Body of pancreas (tissue), 4 donors: ENCODE data around the gene ITK. TPM values are rescaled to one million over a fixed set of nuclear protein-coding genes. Genes with fewer than 3 reads are reported as not detected.

Experiments used
- ATAC-seq: fragments of 150-250 bp; one replicate; pipeline ENCODE4 v1.9.1; 2016
- DNase-seq, 4 donors: peaks; one replicate each; pipeline ENCODE4 v3.0.0-alpha.2; 2019
- H3K27ac ChIP-seq, 4 donors: fragments of 200-600 bp; sonication (generic); 1 replicate in 3 of 4; 2 replicates in 1 of 4; pipeline versions ENCODE4 v1.5.1 to v1.6.1; 2016 to 2019; ENCODE audit warnings: mild to moderate bottlenecking in 1 of 4, mixed read lengths in 1 of 4, moderate library complexity in 1 of 4
- H3K27me3 ChIP-seq, 2 donors: fragments of 200-600 bp; sonication (generic); one replicate each; pipeline ENCODE4 v1.6.0; 2016; ENCODE audit warnings: mild to moderate bottlenecking in 1 of 2
- H3K36me3 ChIP-seq, 2 donors: fragments of 200-600 bp; sonication (generic); replicated peaks in 1 of 2; 2 replicates each; pipeline ENCODE4 v1.5.1; 2016; ENCODE audit warnings: low read depth in 2 of 2; ENCODE audit not compliant: insufficient read depth in 1 of 2
- H3K4me1 ChIP-seq: fragments of 200-600 bp; sonication (generic); one replicate; pipeline ENCODE4 v1.6.0; 2016
- H3K4me3 ChIP-seq, 2 donors: fragments of 200-600 bp; sonication (generic); 1 replicate in 1 of 2; 2 replicates in 1 of 2; pipeline ENCODE4 v1.5.1; 2016 to 2019
- H3K9me3 ChIP-seq, 3 donors: fragments of 200-600 bp; sonication (generic); 1 replicate in 2 of 3; 2 replicates in 1 of 3; pipeline ENCODE4 v1.5.1; 2016
- POLR2A ChIP-seq, 3 donors: fragments of 450-650 bp; IDR thresholded peaks; one replicate each; pipeline ENCODE4 v1.6.1; 2016; ENCODE audit warnings: antibody characterized with exemption in 3 of 3, mild to moderate bottlenecking in 2 of 3
- WGBS, 2 donors: methylation state at CpG; one replicate each; pipeline ENCODE4 v1.1.5; 2017; 5-methylcytosine and 5-hydroxymethylcytosine counted together
- intact Hi-C: fragments of 100-400 bp; cut with DNase I; formaldehyde crosslinking; loops from one replicate; pipeline ENCODE4 v1.15.1; 2023
- total RNA-seq, 2 donors: library from RNA; depleted of rRNA; stranded (reverse); fragments of >200 nt; gene quantifications; one replicate each; pipeline ENCODE4 v1.1.0, GENCODE V29; 2016
- TF ChIP-seq, protein P1 (sequence below), 7 experiments: fragments of 450-650 bp in 4 of 7; fragments of 200-600 bp in 3 of 7; sonication (generic) in 3 of 7; IDR thresholded peaks; one replicate each; pipeline ENCODE4 v1.5.1; 2016 to 2019; ENCODE audit warnings: antibody characterized with exemption in 7 of 7

ITK gene
- total RNA-seq, 2 donors from 2014 or later: 0.78 to 2.6 TPM

DNA sequence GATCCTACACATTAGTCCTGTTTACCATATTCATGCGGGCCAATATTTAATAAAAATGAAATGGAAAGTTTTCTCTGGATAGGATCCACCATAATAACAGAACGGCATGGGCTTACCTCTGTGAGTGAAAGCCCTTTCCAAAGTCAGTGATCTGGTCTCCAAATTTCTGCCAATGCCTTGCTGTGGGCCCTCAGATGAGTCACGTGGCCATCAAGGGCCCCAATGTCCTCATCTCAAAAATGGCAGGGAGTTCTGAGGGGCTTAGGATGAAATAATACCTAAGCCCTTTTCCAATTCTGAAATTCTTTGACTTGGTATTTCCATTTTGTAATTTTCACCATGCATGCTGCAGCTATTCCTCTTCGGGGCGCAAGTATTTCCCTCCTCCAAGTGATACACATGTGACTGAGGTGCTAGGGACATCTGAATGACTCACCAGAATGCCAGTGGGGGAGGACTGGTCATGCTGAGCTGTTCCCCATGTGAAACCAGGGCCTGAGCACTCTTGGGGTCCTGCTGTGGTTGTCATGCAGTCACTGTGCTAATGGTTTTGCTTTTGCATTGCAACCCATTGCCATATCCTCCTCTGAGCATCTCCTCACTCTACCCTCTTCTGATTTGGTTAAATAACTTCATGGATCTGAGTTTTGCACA is 35.0 kb downstream of the ITK start:
- no peak for ATAC-seq
- TF ChIP-seq POLR2A (IDR thresholded peaks at IDR 0.05): no peak
- TF ChIP-seq, protein P1, sequence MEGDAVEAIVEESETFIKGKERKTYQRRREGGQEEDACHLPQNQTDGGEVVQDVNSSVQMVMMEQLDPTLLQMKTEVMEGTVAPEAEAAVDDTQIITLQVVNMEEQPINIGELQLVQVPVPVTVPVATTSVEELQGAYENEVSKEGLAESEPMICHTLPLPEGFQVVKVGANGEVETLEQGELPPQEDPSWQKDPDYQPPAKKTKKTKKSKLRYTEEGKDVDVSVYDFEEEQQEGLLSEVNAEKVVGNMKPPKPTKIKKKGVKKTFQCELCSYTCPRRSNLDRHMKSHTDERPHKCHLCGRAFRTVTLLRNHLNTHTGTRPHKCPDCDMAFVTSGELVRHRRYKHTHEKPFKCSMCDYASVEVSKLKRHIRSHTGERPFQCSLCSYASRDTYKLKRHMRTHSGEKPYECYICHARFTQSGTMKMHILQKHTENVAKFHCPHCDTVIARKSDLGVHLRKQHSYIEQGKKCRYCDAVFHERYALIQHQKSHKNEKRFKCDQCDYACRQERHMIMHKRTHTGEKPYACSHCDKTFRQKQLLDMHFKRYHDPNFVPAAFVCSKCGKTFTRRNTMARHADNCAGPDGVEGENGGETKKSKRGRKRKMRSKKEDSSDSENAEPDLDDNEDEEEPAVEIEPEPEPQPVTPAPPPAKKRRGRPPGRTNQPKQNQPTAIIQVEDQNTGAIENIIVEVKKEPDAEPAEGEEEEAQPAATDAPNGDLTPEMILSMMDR (IDR thresholded peaks at IDR 0.05): no peak
- 70 to 75% methylated on average over 5 of the region's 5 CpGs for WGBS, 2 donors

GRCh38 chr5:157216391-157217142 is 35.9 kb downstream of the ITK start:
- no peaks in the 10 kb centered on the region for H3K4me1 ChIP-seq
- no peak for DNase-seq
- no peak overlapping the region for H3K27ac ChIP-seq
- no peak overlapping the region for H3K4me3 ChIP-seq
- intact Hi-C loops: no loop called here
- TF ChIP-seq, protein P1 (IDR thresholded peaks at IDR 0.05): no peak
- TF ChIP-seq POLR2A (IDR thresholded peaks at IDR 0.05): no peak
- no peaks in the 10 kb centered on the region for H3K27me3 ChIP-seq
- no peaks in the 10 kb centered on the region for H3K9me3 ChIP-seq
- no peak for ATAC-seq
- no peaks in the 10 kb centered on the region for H3K36me3 ChIP-seq
- WGBS, 2 donors: 60% methylated on average over 6 of the region's 6 CpGs

More for the DNA sequence above, 35.0 kb downstream of the ITK start:
- Histone ChIP-seq H3K27me3 (no peaks in the 10 kb centered on the region), H3K4me3 (no peak overlapping the region), H3K4me1 (no peaks in the 10 kb centered on the region), H3K9me3 (no peaks in the 10 kb centered on the region), H3K27ac (no peak overlapping the region), H3K36me3 (no peaks in the 10 kb centered on the region)
- no peak for DNase-seq
- intact Hi-C loops: no loop called here

DNA sequence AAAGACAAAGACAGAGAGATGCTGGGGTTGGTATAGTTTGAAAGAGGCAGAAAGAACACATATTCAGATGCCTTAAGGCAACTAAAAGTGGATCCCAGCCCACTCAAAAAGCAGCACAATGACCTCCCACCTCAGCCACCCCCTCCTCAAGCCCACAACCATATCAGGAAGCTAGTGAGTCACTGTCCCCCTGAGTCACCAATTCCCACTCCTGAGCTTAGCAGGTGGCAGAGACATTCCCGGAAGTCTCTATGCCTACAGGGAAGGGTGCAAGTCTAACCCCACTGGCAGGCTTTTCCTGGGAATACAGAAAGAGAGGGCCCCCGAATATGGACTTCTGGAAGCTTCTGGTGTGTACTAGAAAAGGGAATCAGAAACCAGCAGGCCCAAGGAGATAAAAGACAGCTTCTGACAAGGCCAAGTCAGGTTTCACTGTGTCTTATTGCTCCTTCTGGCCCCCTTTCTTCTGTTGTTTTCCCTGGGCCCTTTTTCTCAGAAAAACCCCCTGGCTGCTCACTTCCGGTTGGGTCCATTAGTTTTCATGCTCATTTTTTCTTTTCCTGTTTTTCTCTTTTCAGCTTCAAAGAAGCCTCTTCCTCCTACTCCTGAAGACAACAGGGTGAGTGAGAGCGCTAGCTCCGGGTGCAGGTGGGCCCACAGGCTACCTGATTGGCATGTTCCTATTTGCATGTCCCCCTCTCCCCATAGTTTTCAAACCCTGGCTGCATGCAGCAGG is 36.8 kb downstream of the ITK start:
- no peak for TF ChIP-seq POLR2A (IDR thresholded peaks at IDR 0.05)
- TF ChIP-seq, protein P1 (IDR thresholded peaks at IDR 0.05): no peak
- H3K4me1 ChIP-seq: no peaks in the 10 kb centered on the region
- H3K9me3 ChIP-seq: no peaks in the 10 kb centered on the region
- no peak for DNase-seq
- H3K4me3 ChIP-seq: no peak overlapping the region
- WGBS, 2 donors: 39 to 61% methylated on average over 5 of the region's 5 CpGs
- no peak for ATAC-seq
- no peaks in the 10 kb centered on the region for H3K36me3 ChIP-seq
- intact Hi-C loops: no loop called here
- H3K27me3 ChIP-seq: no peaks in the 10 kb centered on the region
- H3K27ac ChIP-seq: no peak overlapping the region

DNA sequence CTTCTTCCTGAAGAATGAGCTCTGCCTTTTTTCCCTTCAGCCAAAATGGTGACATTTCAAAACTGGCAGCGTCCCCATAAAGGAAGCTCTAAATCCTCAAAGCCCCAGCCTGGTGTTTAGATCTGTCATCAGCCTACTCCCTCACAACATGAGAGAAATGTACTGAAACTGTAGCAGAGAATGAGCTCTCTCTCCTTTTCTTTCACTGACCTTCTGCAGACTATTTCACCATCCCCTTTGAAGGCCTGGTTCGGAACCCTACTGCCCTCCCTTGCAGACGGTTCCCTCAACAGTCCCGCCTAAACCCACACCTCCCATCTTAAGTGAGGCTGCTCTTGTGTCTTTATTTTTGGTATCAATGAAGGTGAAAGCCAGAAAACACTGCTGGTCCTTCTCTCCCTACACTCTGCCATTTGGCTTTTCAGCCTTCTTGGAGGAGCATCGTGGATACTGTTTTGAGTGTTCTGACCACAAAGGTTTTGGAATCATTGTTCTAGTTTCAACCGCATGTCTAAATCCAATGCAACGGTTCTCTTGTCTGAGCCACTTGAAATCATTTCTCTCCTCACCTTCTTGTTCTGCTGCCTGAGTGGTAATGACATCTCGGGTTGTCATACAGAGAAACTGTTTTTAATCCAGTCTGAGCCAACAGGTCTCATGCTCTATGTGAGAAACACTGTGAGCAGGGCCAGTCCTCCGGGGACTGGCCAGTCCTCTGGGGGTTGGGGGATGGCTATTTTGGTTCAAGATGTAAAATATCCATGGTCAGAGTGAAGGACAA is 39.0 kb downstream of the ITK start:
- ATAC-seq (no peak), DNase-seq (no peak)
- no peaks in the 10 kb centered on the region for H3K36me3 ChIP-seq
- H3K9me3 ChIP-seq: no peaks in the 10 kb centered on the region
- WGBS, 2 donors: 54 to 74% methylated on average over 9 of the region's 9 CpGs
- no peak overlapping the region for H3K27ac ChIP-seq
- no peak overlapping the region for H3K4me3 ChIP-seq
- no peaks in the 10 kb centered on the region for H3K4me1 ChIP-seq
- TF ChIP-seq, protein P1 (IDR thresholded peaks at IDR 0.05): no peak
- TF ChIP-seq POLR2A (IDR thresholded peaks at IDR 0.05): no peak
- H3K27me3 ChIP-seq: no peaks in the 10 kb centered on the region
- intact Hi-C loops: no loop called here
